NCI-H2171 (cell line): ENCODE results near the gene CAMK2G.

Experiments used
- DNase-seq: peaks from one replicate; lab custom pipeline; 2025; lab: John Stamatoyannopoulos, UW

Gene CAMK2G

GRCh38 chr10:73863039-73863817 is 11.1 kb downstream of the CAMK2G start:
- DNase-seq, result no peak

- no peak for DNase-seq
Observed at GRCh38 chr10:73862011-73862410, 12.3 kb downstream of the CAMK2G start.

- DNase-seq, result no peak
Observed at GRCh38 chr10:73859784-73860491, 14.4 kb downstream of the CAMK2G start.

- no peak for DNase-seq
Observed at GRCh38 chr10:73859428-73859783, 14.9 kb downstream of the CAMK2G start.

GRCh38 chr10:73858750-73859427 is 15.5 kb downstream of the CAMK2G start:
- DNase-seq, result no peak

- no peak for DNase-seq
Observed at GRCh38 chr10:73858013-73858708, 16.2 kb downstream of the CAMK2G start.

- DNase-seq, result no peak
Observed at GRCh38 chr10:73857446-73857845, 16.9 kb downstream of the CAMK2G start.

- no peak for DNase-seq
Observed at GRCh38 chr10:73856261-73856660, 18.1 kb downstream of the CAMK2G start.

- DNase-seq, result no peak
Observed at GRCh38 chr10:73855413-73855812, 18.9 kb downstream of the CAMK2G start.

- DNase-seq, result no peak
Observed at GRCh38 chr10:73854310-73854709, 20.0 kb downstream of the CAMK2G start.

- no peak for DNase-seq
Observed at GRCh38 chr10:73853196-73853595, 21.2 kb downstream of the CAMK2G start.

GRCh38 chr10:73850863-73851461 is 23.4 kb downstream of the CAMK2G start:
- DNase-seq, result no peak

GRCh38 chr10:73850211-73850610 is 24.1 kb downstream of the CAMK2G start:
- DNase-seq, result no peak

- peak; percentile 31 for DNase-seq
Observed at GRCh38 chr10:73848821-73849489, 25.4 kb downstream of the CAMK2G start.

- no peak for DNase-seq
Observed at GRCh38 chr10:73847031-73847430, 27.3 kb downstream of the CAMK2G start.

- DNase-seq, result no peak
Observed at GRCh38 chr10:73843261-73843660, 31.1 kb downstream of the CAMK2G start.

- DNase-seq, result no peak
Observed at GRCh38 chr10:73842349-73842748, 32.0 kb downstream of the CAMK2G start.

- DNase-seq, result no peak
Observed at GRCh38 chr10:73841526-73842285, 32.6 kb downstream of the CAMK2G start.

GRCh38 chr10:73841061-73841421 is 33.3 kb downstream of the CAMK2G start:
- no peak for DNase-seq

GRCh38 chr10:73840403-73841060 is 33.8 kb downstream of the CAMK2G start:
- DNase-seq, result no peak
